HG03575 (cell line): ENCODE data around the gene ERO1B.

Experiments used
- ATAC-seq: cut with Tn5 transposase; IDR thresholded peaks from one replicate; pipeline ENCODE4 v1.9.1; 2021; ENCODE audit not compliant: unreplicated experiment, insufficient number of reproducible peaks, low FRiP score; ENCODE audit errors: extremely low read depth

Gene ERO1B

DNA sequence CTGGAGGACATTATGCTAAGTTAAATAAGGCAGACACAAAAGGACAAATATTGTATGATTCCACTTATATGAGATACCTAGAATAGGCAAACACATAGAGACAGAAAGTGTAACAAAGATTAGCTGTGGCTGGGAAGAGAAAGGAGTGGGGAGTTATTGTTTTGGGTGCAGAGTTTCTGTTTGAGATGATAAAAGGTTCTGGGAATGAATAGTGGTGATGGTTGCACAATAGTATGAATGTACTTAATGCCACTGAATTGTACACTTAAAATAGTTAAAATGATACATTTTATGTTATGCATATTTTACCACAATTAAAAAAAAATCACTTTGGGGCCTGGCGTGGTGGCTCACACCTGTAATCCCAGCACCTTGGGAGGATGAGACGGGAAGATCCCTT, 21.2 kb upstream of the ERO1B start:
- no peak for ATAC-seq

DNA sequence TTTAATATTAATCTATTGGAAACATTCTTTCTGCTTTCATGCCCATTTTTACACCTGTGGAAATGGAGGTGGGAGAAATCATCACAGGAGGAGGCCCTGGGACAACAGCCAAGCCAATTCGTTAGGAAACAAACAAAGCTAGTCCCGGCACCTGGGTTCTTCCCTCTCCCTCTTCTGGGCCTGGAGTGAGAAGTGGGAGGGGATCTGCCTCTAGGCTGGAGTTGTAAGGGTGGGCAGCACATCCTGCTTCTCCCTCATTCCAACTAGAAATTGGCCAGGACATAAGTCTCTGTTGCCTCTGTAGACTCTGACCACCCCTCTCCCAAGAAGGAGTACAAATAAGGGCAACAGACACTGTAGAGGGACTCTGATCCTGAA, 20.2 kb upstream of the ERO1B start:
- no peak for ATAC-seq

- ATAC-seq, result no peak
These were observed 19.6 kb upstream of the ERO1B start for GRCh38 chr1:236301080-236301957.

DNA sequence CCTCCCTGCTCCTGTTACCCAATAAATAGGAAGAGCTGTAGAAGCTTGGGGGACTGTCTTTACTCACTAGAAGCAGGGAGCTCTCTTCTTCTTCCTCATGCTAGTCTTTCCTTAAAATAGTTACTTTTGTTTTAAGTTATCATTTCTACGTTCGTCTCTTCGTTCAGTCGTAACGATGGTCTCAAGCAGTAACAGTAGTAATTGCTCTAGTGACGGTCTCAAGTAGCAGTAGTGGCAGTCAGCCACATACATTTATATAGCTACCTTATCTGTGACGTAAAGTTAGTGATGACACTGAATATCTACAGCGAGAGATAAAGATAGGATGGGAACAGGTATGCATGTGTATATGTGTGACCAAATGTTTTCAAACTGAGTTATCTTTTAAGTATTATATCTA, 15.4 kb upstream of the ERO1B start:
- ATAC-seq, result no peak

- ATAC-seq, result no peak
These were observed 10.7 kb upstream of the ERO1B start for GRCh38 chr1:236292425-236292824.

- ATAC-seq, result no peak
These were observed 7.9 kb upstream of the ERO1B start for GRCh38 chr1:236289492-236290131.

DNA sequence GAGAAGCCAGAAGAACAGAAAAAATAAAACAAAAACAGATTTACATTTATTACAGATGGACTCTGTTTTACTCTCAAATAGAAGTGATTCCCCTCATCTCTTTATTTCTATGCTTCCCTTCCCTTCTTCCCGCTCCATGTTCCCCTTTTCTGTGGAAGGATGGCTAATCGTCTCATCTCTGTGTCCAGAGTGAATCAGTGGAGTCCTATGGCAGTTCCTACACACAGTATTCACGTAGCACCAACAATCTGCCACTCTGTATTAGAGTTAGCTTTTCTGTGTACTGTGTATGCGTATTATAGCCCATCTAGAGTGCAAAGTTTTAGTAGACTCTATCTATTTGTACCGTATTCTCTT, 6.8 kb upstream of the ERO1B start:
- ATAC-seq, result no peak

DNA sequence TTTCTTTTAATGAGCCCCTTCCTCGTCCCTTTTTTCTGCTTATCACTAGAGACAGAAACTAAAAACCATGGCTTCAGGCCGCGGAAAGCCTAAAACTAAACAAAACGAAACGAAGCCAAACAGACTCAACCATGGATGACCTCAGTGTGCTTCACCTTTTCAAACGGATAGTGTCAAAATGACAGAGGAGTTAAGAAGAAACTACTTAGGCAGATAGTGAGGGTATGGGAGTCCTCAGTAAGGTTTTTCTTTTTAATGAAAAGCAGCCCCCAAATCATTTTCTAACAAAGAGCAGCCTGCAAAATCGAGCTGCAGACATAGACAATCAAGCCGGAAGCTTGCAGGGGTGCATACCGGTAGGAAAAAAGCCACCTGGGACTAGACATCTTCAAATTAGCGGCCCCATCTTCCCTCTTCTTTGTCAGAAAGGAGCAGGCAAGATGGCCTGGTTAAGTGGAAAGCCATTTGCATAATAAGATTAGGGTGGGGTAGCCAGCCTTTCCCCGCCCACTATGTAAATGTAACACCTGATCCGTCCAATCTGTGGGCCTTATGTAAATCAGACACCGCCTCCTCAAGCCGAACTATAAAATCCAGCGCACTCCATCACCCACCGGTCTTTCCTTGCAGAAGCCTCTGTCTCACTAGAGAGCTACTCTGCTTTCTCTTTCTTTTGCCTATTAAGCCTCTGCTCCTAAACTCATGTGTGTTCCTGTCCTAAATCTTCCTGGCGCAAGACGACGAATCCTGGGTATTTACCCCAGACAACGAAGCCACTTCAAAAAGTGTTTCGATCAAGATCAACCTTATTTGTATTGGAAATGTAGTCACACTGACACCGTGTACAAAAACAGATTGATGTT, 6.2 kb upstream of the ERO1B start:
- ATAC-seq, result no peak

GRCh38 chr1:236287356-236287755, 5.6 kb upstream of the ERO1B start:
- ATAC-seq, result no peak

- peak; percentile 34 for ATAC-seq
These were observed 2.5 kb upstream of the ERO1B start for GRCh38 chr1:236284291-236284721.

- no peak for ATAC-seq
These were observed 961 bp upstream of the ERO1B start for GRCh38 chr1:236282719-236283118.

DNA sequence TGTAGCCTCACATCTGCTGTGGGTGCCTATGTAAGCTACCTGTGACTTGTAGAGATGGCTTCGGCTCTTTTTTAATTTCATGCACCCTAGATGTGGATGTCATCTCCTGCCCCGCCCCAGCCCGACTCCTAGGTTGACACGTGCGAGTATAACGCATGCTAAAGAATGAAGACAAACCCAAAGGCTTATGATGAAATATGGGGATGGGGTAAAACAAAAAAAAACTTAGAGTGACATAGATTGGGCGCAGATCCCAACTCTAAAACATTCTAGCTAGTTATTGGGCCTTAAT, 613 bp upstream of the ERO1B start:
- ATAC-seq, result no peak

DNA sequence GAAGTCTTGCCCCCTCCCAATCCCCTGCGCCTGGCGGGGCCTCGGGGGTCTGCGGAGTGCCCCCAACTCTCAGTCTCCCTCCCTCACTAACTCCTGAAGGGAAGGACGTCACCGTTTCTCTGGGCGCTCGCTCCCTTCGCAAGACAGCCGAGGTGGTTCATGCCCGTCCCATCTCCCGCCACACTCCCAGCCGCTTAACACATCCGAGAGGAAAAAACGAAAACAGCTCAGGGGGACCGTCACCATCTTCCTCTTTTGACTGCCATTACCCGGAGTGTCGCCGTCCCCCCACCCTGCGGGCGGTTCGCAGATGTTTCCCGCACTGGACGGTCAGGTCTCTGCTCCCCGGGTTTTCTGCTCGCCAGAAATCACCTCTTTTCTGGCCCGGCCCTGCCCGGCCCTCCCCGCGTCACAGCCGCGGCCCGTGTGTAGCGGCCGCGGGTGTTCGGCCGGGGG, 532 bp downstream of the ERO1B start:
- ATAC-seq, result no peak

DNA sequence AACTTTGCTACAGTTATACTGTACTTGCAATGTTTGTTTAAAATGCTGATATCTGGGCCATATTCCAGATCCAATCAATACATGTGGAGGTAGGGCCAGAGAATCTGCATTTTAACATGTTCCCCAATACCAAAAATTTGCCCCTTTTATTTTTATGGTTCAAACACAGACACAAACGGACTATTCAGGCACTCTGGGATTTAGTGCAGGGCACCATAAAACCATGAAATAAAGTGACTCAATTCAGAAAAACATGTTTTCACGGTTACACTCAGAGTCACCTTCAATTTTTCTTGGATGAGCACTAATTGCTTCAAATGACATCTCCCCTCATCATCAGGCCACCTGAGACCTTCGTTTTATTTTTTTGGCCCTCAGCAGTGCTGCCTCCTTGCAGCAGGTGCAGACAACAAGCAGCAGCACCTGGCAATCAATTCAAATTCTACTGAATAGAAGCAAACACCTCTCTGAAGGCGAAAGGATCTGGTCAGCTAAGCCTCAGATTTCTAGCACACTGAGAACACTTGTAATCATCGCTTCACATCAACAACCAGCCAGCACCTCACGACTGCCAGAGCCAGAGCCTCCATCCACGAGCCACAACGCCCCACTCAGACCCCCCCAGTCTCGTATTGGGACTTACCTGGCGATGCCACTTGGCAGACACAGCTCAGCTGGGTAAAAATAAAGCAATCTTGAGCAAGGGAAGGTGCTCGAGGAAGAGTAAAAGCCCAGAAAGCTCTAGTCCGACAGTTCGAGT, 1.1 kb downstream of the ERO1B start:
- no peak for ATAC-seq

DNA sequence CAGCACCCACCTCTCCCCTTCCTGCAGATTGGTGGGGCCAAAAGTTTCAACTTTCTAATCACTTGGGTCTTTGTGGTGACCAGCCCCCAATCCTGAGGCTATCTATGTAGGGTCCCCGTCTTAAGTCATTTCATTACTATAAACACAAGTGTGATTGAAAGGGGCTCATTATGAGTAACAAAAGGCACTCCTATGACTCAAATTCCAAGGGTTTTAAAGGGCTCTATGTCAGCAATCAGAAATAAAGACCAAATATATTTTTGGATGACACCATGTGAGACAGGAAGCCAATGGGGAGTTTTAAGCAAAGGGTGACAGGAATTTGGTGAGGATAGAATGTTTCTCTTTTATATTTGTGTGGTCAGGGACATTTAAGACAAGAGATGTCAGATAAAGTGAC, 6.2 kb downstream of the ERO1B start:
- no peak for ATAC-seq

DNA sequence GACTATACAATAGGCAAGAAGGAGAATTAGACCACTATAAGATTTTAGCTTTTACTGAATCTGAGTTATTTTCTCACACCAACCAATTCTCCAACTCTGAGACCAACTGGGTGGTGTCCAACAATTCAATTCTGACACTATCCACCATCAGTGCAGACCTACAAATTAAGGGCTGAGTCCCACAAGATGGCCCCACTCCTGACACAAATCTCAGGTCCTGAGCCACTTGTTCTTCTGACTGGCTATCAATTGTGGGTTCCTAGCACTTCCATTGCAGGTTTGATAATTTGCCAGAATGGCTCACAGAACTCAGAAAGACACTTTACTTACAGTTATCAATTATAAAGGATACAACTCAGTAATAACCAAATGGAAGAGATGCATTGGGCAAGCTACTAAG, 6.7 kb downstream of the ERO1B start:
- ATAC-seq, result no peak

DNA sequence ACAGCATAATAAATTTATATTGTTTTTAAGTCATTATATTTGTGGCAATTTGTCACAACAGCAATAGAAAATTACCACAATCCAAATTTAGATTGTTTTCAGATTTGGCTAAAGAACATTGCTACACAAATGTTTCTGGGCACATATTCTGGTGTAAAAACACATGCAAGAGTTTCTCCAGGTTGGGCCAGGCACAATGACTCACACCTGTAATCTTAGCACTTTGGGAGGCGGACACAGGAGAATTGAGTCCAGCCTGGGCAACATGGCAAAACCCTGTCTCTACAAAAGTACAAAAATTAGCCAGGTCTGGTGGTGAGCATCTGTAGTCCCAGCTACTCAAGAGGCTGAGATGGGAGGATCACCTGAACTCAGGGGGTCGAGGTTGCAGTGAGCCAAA, 8.4 kb downstream of the ERO1B start:
- no peak for ATAC-seq

- ATAC-seq, result no peak
These were observed 12.3 kb downstream of the ERO1B start for GRCh38 chr1:236269439-236269838.

- ATAC-seq, result no peak
These were observed 19.9 kb downstream of the ERO1B start for GRCh38 chr1:236261898-236262297.
